ENCODE measurements around the gene VPS37C.

DNA sequence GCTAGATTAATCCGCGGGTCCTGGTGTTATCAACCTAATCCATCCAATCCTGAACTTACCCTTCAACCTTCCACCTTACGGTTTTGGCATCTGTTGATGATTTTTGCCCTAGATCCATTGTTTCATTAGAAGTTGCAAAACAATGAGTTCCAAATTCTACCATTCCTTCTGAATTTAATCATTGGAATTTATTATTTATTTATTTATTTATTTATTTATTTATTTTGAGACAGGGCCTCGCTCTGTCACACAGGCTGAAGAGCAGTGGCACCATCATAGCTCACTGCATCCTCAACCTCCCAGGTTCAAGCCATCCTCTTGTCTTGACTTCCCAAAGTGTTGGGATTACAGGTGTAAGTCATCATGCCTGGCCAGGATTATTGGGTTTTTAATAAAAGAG lies 20.3 kb upstream of the VPS37C start:
- TF ChIP-seq, protein P1, sequence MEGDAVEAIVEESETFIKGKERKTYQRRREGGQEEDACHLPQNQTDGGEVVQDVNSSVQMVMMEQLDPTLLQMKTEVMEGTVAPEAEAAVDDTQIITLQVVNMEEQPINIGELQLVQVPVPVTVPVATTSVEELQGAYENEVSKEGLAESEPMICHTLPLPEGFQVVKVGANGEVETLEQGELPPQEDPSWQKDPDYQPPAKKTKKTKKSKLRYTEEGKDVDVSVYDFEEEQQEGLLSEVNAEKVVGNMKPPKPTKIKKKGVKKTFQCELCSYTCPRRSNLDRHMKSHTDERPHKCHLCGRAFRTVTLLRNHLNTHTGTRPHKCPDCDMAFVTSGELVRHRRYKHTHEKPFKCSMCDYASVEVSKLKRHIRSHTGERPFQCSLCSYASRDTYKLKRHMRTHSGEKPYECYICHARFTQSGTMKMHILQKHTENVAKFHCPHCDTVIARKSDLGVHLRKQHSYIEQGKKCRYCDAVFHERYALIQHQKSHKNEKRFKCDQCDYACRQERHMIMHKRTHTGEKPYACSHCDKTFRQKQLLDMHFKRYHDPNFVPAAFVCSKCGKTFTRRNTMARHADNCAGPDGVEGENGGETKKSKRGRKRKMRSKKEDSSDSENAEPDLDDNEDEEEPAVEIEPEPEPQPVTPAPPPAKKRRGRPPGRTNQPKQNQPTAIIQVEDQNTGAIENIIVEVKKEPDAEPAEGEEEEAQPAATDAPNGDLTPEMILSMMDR (IDR thresholded peaks at IDR 0.05), result no peak
- TF ChIP-seq SIN3A (IDR thresholded peaks at IDR 0.05; ENCODE audit: borderline replicate concordance, insufficient read depth, low read depth, low read length) (no peak), POLR2AphosphoS5 (IDR thresholded peaks at IDR 0.05; ENCODE audit: low read depth, low read length) (no peak), REST (IDR thresholded peaks at IDR 0.05; ENCODE audit: insufficient read depth in 1 of 2, low read depth in 2 of 2, low read length in 1 of 2) (no peak), TCF7L2 (IDR thresholded peaks at IDR 0.05; ENCODE audit: low read depth, low read length) (no peak)
